Measurements from ENCODE around the gene CDK18.

Gene CDK18

GRCh38 chr1:205506409-205507200 lies 2.1 kb downstream of the CDK18 start:
- DNase-seq (ENCODE audit: extremely low spot score), result no peak
- TF ChIP-seq FOXK2 (IDR thresholded peaks at IDR 0.05), result no peak
- no peak for TF ChIP-seq TARDBP (IDR thresholded peaks at IDR 0.05)
- TF ChIP-seq NFRKB (IDR thresholded peaks at IDR 0.05), result no peak
- no peak for TF ChIP-seq ELF4 (IDR thresholded peaks at IDR 0.05)
- TF ChIP-seq SUZ12 (IDR thresholded peaks at IDR 0.05), result no peak
- no peak for TF ChIP-seq FOXM1 (IDR thresholded peaks at IDR 0.05; ENCODE audit: borderline replicate concordance)
- POLR2A ChIA-PET, result no interaction called here
- CTCF ChIA-PET, result interaction anchor here (0.8 to 1.3 kb wide), 2 partner anchors 153 kb away, joined by 3 read pairs; no protein-coding TSS in a partner anchor

GRCh38 chr1:205508227-205508714 lies 3.8 kb downstream of the CDK18 start:
- DNase-seq (ENCODE audit: extremely low spot score), result no peak
- TF ChIP-seq LEF1 (IDR thresholded peaks at IDR 0.05; ENCODE audit: borderline replicate concordance) (no peak), HDGF (IDR thresholded peaks at IDR 0.05; ENCODE audit: borderline replicate concordance) (no peak), TARDBP (IDR thresholded peaks at IDR 0.05) (no peak), L3MBTL2 (conservative IDR thresholded peaks at IDR 0.05) (no peak), CTBP1 (IDR thresholded peaks at IDR 0.05; ENCODE audit: borderline replicate concordance) (no peak), SP1 (IDR thresholded peaks at IDR 0.05) (no peak), ARNT (IDR thresholded peaks at IDR 0.05) (no peak), ELF4 (IDR thresholded peaks at IDR 0.05) (no peak), FOXA1 (IDR thresholded peaks at IDR 0.05) (no peak), FOXM1 (IDR thresholded peaks at IDR 0.05; ENCODE audit: borderline replicate concordance) (no peak), PKNOX1 (IDR thresholded peaks at IDR 0.05) (no peak), NFRKB (IDR thresholded peaks at IDR 0.05) (no peak), FOXK2 (IDR thresholded peaks at IDR 0.05) (no peak), ZNF384 (IDR thresholded peaks at IDR 0.05) (no peak), SUZ12 (IDR thresholded peaks at IDR 0.05) (no peak), BHLHE40 (IDR thresholded peaks at IDR 0.05; ENCODE audit: borderline replicate concordance) (no peak)
- POLR2A ChIA-PET, result no interaction called here
- CTCF ChIA-PET, result interaction anchor here (1.3 kb wide), 1 partner anchor 154 kb away, joined by 3 read pairs; no protein-coding TSS in a partner anchor

- ChIA-PET CTCF (interaction anchor here (4.5 kb wide), 1 partner anchor 13 kb away, joined by 21 read pairs; no protein-coding TSS in a partner anchor), POLR2A (no interaction called here)
- TF ChIP-seq FOXM1 (IDR thresholded peaks at IDR 0.05; ENCODE audit: borderline replicate concordance), result no peak
- no peak for DNase-seq (ENCODE audit: extremely low spot score)
These were observed 6.0 kb downstream of the CDK18 start for GRCh38 chr1:205510308-205510950.

- TF ChIP-seq PKNOX1 (IDR thresholded peaks at IDR 0.05) (no peak), FOXA1 (IDR thresholded peaks at IDR 0.05) (no peak), ZNF384 (IDR thresholded peaks at IDR 0.05) (no peak), ELF4 (IDR thresholded peaks at IDR 0.05) (no peak), SP1 (IDR thresholded peaks at IDR 0.05) (no peak), BHLHE40 (IDR thresholded peaks at IDR 0.05; ENCODE audit: borderline replicate concordance) (no peak), SUZ12 (IDR thresholded peaks at IDR 0.05) (no peak), TARDBP (IDR thresholded peaks at IDR 0.05) (no peak), CTBP1 (IDR thresholded peaks at IDR 0.05; ENCODE audit: borderline replicate concordance) (no peak), HDGF (IDR thresholded peaks at IDR 0.05; ENCODE audit: borderline replicate concordance) (no peak), L3MBTL2 (conservative IDR thresholded peaks at IDR 0.05) (no peak), FOXK2 (IDR thresholded peaks at IDR 0.05) (no peak), NFRKB (IDR thresholded peaks at IDR 0.05) (no peak)
- POLR2A ChIA-PET, result no interaction called here
- CTCF ChIA-PET, result interaction anchor here (4.5 kb wide), 1 partner anchor 13 kb away, joined by 21 read pairs; no protein-coding TSS in a partner anchor
- no peak for DNase-seq (ENCODE audit: extremely low spot score)
These were observed 6.5 kb downstream of the CDK18 start for GRCh38 chr1:205510951-205511330.

GRCh38 chr1:205512059-205513045 lies 7.9 kb downstream of the CDK18 start:
- DNase-seq (ENCODE audit: extremely low spot score), result no peak
- TF ChIP-seq ARNT (IDR thresholded peaks at IDR 0.05) (no peak), HDGF (IDR thresholded peaks at IDR 0.05; ENCODE audit: borderline replicate concordance) (no peak), BHLHE40 (IDR thresholded peaks at IDR 0.05; ENCODE audit: borderline replicate concordance) (no peak), FOXK2 (IDR thresholded peaks at IDR 0.05) (no peak), NFRKB (IDR thresholded peaks at IDR 0.05) (no peak), LEF1 (IDR thresholded peaks at IDR 0.05; ENCODE audit: borderline replicate concordance) (no peak), FOXA1 (IDR thresholded peaks at IDR 0.05) (no peak), L3MBTL2 (conservative IDR thresholded peaks at IDR 0.05) (no peak), FOXM1 (IDR thresholded peaks at IDR 0.05; ENCODE audit: borderline replicate concordance) (no peak), ZNF384 (IDR thresholded peaks at IDR 0.05) (no peak), SUZ12 (IDR thresholded peaks at IDR 0.05) (no peak)
- CTCF ChIA-PET, result interaction anchor here (1.1 to 4.5 kb wide), 3 partner anchors 12 to 158 kb away, joined by 3 to 21 read pairs (median 13); no protein-coding TSS in a partner anchor
- POLR2A ChIA-PET, result no interaction called here
